H9 (cell line): ENCODE data around the gene KIF2C. TPM values are rescaled to one million over a fixed set of nuclear protein-coding genes. Genes with fewer than 3 reads are reported as not detected.

Experiments used
- DNase-seq: peaks from one replicate; pipeline ENCODE4 v3.0.0-alpha.2; 2017
- H2AFZ ChIP-seq: one replicate; pipeline ENCODE4 v1.6.1; 2013; ENCODE audit warnings: mild to moderate bottlenecking, low read length, control low read depth, moderate library complexity
- H2AK5ac ChIP-seq: 2 replicates; pipeline ENCODE4 v1.6.1; 2013; ENCODE audit warnings: low read length, control low read depth, mixed read lengths; ENCODE audit not compliant: insufficient read length
- H2BK120ac ChIP-seq: one replicate; pipeline ENCODE4 v1.6.1; 2013; ENCODE audit warnings: low read depth, mild to moderate bottlenecking, low read length, control low read depth, inconsistent platforms; ENCODE audit not compliant: poor library complexity, severe bottlenecking
- H2BK12ac ChIP-seq: 2 replicates; pipeline ENCODE4 v1.6.1; 2013; ENCODE audit warnings: low read length, control low read depth, mixed read lengths, low read depth; ENCODE audit not compliant: insufficient read length
- H2BK15ac ChIP-seq: 2 replicates; pipeline ENCODE4 v1.6.1; 2013; ENCODE audit warnings: low read depth, low read length, control low read depth
- H2BK20ac ChIP-seq: one replicate; pipeline ENCODE4 v1.6.1; 2013; ENCODE audit warnings: low read depth, mild to moderate bottlenecking, low read length, control low read depth, inconsistent platforms; ENCODE audit not compliant: poor library complexity, severe bottlenecking
- H2BK5ac ChIP-seq: 2 replicates; pipeline ENCODE4 v1.6.1; 2013; ENCODE audit warnings: low read length, control low read depth, mixed read lengths; ENCODE audit not compliant: insufficient read length
- H3K14ac ChIP-seq: 2 replicates; pipeline ENCODE4 v1.6.1; 2013; ENCODE audit warnings: low read length, control low read depth; ENCODE audit not compliant: insufficient read depth
- H3K18ac ChIP-seq: 2 replicates; pipeline ENCODE4 v1.6.1; 2013; ENCODE audit warnings: low read depth, mild to moderate bottlenecking, mixed read lengths, low read length, control low read depth; ENCODE audit not compliant: insufficient read length
- H3K23ac ChIP-seq: 2 replicates; pipeline ENCODE4 v1.6.1; 2013; ENCODE audit warnings: low read length, control low read depth, mixed read lengths, low read depth; ENCODE audit not compliant: insufficient read length
- H3K23me2 ChIP-seq: 2 replicates; pipeline ENCODE4 v1.6.1; 2013; ENCODE audit warnings: low read depth, mild to moderate bottlenecking, mixed read lengths, low read length, control low read depth; ENCODE audit not compliant: insufficient read length, poor library complexity, severe bottlenecking
- H3K27ac ChIP-seq: 2 replicates; pipeline ENCODE4 v1.5.1; 2013; ENCODE audit warnings: low read length, control low read depth, mixed read lengths, low read depth; ENCODE audit not compliant: insufficient read length
- H3K27me3 ChIP-seq: 2 replicates; pipeline ENCODE4 v1.6.1; 2013; ENCODE audit warnings: low read length, control low read depth, inconsistent platforms; ENCODE audit not compliant: insufficient read depth
- H3K4ac ChIP-seq: 2 replicates; pipeline ENCODE4 v1.6.1; 2013; ENCODE audit warnings: low read depth, mild to moderate bottlenecking, control low read depth, inconsistent platforms, low read length, moderate library complexity
- H3K4me1 ChIP-seq: 2 replicates; pipeline ENCODE4 v1.6.1; 2013; ENCODE audit warnings: low read length, control low read depth, inconsistent platforms; ENCODE audit not compliant: insufficient read depth
- H3K4me2 ChIP-seq: 2 replicates; pipeline ENCODE4 v1.6.1; 2013; ENCODE audit warnings: low read length, control low read depth, mixed read lengths; ENCODE audit not compliant: insufficient read length, insufficient read depth
- H3K56ac ChIP-seq: 2 replicates; pipeline ENCODE4 v1.6.1; 2013; ENCODE audit warnings: low read depth, mild to moderate bottlenecking, mixed read lengths, low read length, control low read depth; ENCODE audit not compliant: insufficient read length
- H3K79me1 ChIP-seq: 2 replicates; pipeline ENCODE4 v1.6.1; 2013; ENCODE audit warnings: low read depth, mild to moderate bottlenecking, moderate library complexity, low read length, control low read depth, inconsistent platforms; ENCODE audit not compliant: insufficient read depth, poor library complexity, severe bottlenecking
- H3K79me2 ChIP-seq: 2 replicates; pipeline ENCODE4 v1.6.1; 2013; ENCODE audit warnings: low read length, control low read depth, inconsistent platforms; ENCODE audit not compliant: insufficient read depth
- H3K9ac ChIP-seq: 2 replicates; pipeline ENCODE4 v1.6.1; 2013; ENCODE audit warnings: low read length, control low read depth, mixed read lengths; ENCODE audit not compliant: insufficient read length; ENCODE audit errors: extremely low read depth
- H3K9me3 ChIP-seq: one replicate; pipeline ENCODE4 v1.6.1; 2013; ENCODE audit warnings: low read depth, low read length, inconsistent platforms; ENCODE audit not compliant: control insufficient read depth
- H3T11ph ChIP-seq: one replicate; pipeline ENCODE4 v1.6.1; 2013; ENCODE audit warnings: mild to moderate bottlenecking, low read length, control low read depth, inconsistent platforms
- H4K20me1 ChIP-seq: one replicate; pipeline ENCODE4 v1.6.1; 2013; ENCODE audit not compliant: control insufficient read depth, insufficient read length, insufficient read depth
- H4K5ac ChIP-seq: 2 replicates; pipeline ENCODE4 v1.6.1; 2013; ENCODE audit warnings: low read depth, mild to moderate bottlenecking, mixed read lengths, low read length, control low read depth; ENCODE audit not compliant: insufficient read length
- H4K8ac ChIP-seq: replicated peaks from 2 replicates; pipeline ENCODE4 v1.6.1; 2013; ENCODE audit warnings: low read length, control low read depth, mixed read lengths, low read depth; ENCODE audit not compliant: insufficient read length
- H4K91ac ChIP-seq: 2 replicates; pipeline ENCODE4 v1.6.1; 2013; ENCODE audit warnings: low read depth, mild to moderate bottlenecking, moderate library complexity, mixed read lengths, low read length, control low read depth; ENCODE audit not compliant: insufficient read length
- H3K27ac Mint-ChIP-seq, 3 experiments: 2 replicates in 2 of 3; 3 replicates in 1 of 3; pipeline ENCODE4 v1.8.0; 2020 to 2021; ENCODE audit warnings: mixed read lengths in 3 of 3, mild to moderate bottlenecking in 1 of 3, moderate library complexity in 1 of 3
- H3K27me3 Mint-ChIP-seq: 2 replicates; pipeline ENCODE4 v1.8.0; 2021; ENCODE audit warnings: low read depth, mild to moderate bottlenecking, moderate library complexity, mixed read lengths
- H3K36me3 Mint-ChIP-seq, 3 experiments: 2 replicates in 2 of 3; 3 replicates in 1 of 3; pipeline ENCODE4 v1.8.0; 2020 to 2021; ENCODE audit warnings: low read depth in 3 of 3, mixed read lengths in 3 of 3; ENCODE audit not compliant: insufficient read depth in 1 of 3
- H3K4me1 Mint-ChIP-seq, 2 experiments: 2 replicates each; pipeline ENCODE4 v1.8.0; 2020; ENCODE audit warnings: mixed read lengths in 2 of 2
- H3K4me3 Mint-ChIP-seq, 2 experiments: 2 replicates in 1 of 2; 3 replicates in 1 of 2; pipeline ENCODE4 v1.8.0; 2020 to 2021; ENCODE audit warnings: mild to moderate bottlenecking in 2 of 2, mixed read lengths in 2 of 2, moderate library complexity in 1 of 2
- H3K9me3 Mint-ChIP-seq, 2 experiments: 2 replicates in 1 of 2; 3 replicates in 1 of 2; pipeline ENCODE4 v1.8.0; 2020; ENCODE audit warnings: mild to moderate bottlenecking in 2 of 2, mixed read lengths in 2 of 2, moderate library complexity in 1 of 2
- WGBS: extraction: QIAGEN DNeasy Blood & Tissue Kit; methylation state at CpG from one replicate; pipeline ENCODE4 v1.1.7; 2013; ENCODE audit warnings: missing lambda C conversion rate, low lambda C conversion rate, mixed read lengths; ENCODE audit not compliant: insufficient read length; ENCODE audit errors: extremely low coverage; 5-methylcytosine and 5-hydroxymethylcytosine counted together
- total RNA-seq: library from RNA; stranded (reverse); gene quantifications from 2 replicates; pipeline ENCODE4 v1.2.1, GENCODE V29; 2021
- TF ChIP-seq, protein P1 (sequence below): fragments of 200-600 bp; sonication (generic); conservative IDR thresholded peaks from 3 replicates; pipeline ENCODE4 v1.8.0; 2021; ENCODE audit warnings: antibody characterized with exemption, mild to moderate bottlenecking

KIF2C gene
- total RNA-seq, 1 experiment from 2014 or later, result 73.1 TPM

GRCh38 chr1:44790968-44791801, 51.5 kb downstream of the KIF2C start:
- WGBS, result no CpG with 5 or more reads among the region's 7 CpGs
- H2BK20ac ChIP-seq, result no peak overlapping the region
- H2AFZ ChIP-seq, result no peak overlapping the region
- no peak overlapping the region for H2BK15ac ChIP-seq
- H3K4ac ChIP-seq, result no peak overlapping the region
- H3T11ph ChIP-seq, result no peak overlapping the region
- TF ChIP-seq, protein P1, sequence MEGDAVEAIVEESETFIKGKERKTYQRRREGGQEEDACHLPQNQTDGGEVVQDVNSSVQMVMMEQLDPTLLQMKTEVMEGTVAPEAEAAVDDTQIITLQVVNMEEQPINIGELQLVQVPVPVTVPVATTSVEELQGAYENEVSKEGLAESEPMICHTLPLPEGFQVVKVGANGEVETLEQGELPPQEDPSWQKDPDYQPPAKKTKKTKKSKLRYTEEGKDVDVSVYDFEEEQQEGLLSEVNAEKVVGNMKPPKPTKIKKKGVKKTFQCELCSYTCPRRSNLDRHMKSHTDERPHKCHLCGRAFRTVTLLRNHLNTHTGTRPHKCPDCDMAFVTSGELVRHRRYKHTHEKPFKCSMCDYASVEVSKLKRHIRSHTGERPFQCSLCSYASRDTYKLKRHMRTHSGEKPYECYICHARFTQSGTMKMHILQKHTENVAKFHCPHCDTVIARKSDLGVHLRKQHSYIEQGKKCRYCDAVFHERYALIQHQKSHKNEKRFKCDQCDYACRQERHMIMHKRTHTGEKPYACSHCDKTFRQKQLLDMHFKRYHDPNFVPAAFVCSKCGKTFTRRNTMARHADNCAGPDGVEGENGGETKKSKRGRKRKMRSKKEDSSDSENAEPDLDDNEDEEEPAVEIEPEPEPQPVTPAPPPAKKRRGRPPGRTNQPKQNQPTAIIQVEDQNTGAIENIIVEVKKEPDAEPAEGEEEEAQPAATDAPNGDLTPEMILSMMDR, result no peak
- peaks cover 3% of the 10 kb centered on the region for H3K27me3 Mint-ChIP-seq
- peaks cover 19 to 24% of the 10 kb centered on the region in 2 experiments for H3K4me1 Mint-ChIP-seq
- H2BK5ac ChIP-seq, result no peak overlapping the region
- H3K9ac ChIP-seq, result no peak overlapping the region
- H3K14ac ChIP-seq, result no peak overlapping the region
- no peak overlapping the region; a peak in 1 of 7 replicates for H3K27ac Mint-ChIP-seq
- no peaks in the 10 kb centered on the region for H3K79me2 ChIP-seq
- H3K18ac ChIP-seq, result no peak overlapping the region
- peak; percentile 31 for DNase-seq
- H3K23ac ChIP-seq, result no peak overlapping the region
- H2BK120ac ChIP-seq, result no peak overlapping the region
- H4K20me1 ChIP-seq, result no peaks in the 10 kb centered on the region
- H3K27me3 ChIP-seq, result no peaks in the 10 kb centered on the region
- no peak overlapping the region for H4K5ac ChIP-seq
- H3K9me3 Mint-ChIP-seq, result no peaks in the 10 kb centered on the region; a peak in 1 of 5 replicates
- H3K56ac ChIP-seq, result no peak overlapping the region
- no peaks in the 10 kb centered on the region for H3K79me1 ChIP-seq
- no peak overlapping the region for H3K4me3 Mint-ChIP-seq
- no peak overlapping the region for H2BK12ac ChIP-seq
- H3K9me3 ChIP-seq, result no peaks in the 10 kb centered on the region
- H3K27ac ChIP-seq, result no peak overlapping the region
- H3K23me2 ChIP-seq, result peaks cover 3% of the 10 kb centered on the region
- no peaks in the 10 kb centered on the region; a peak in 1 of 7 replicates for H3K36me3 Mint-ChIP-seq
- no peak overlapping the region for H2AK5ac ChIP-seq
- no peak overlapping the region for H4K8ac ChIP-seq
- H3K4me1 ChIP-seq, result no peaks in the 10 kb centered on the region
- no peak overlapping the region for H4K91ac ChIP-seq
- H3K4me2 ChIP-seq, result no peak overlapping the region
